Measurements from ENCODE around the gene SLC44A5. TPM values are rescaled to one million over a fixed set of nuclear protein-coding genes. Genes with fewer than 3 reads are reported as not detected.
"Not testable (repeated sequence)": the region's sequence is repeated elsewhere in the genome, so short reads cannot be mapped to it uniquely, and the experiment has no call there.

SLC44A5 gene
- polyA plus RNA-seq, 2 of the 4 experiments (the other 2 are of a cell fraction): 0.10 to 1.5 TPM

GRCh38 chr1:75265792-75266191, 345.1 kb downstream of the SLC44A5 start:
- peak in 1 of 2 experiments; percentile 61; a peak in 2 of 6 replicates for ATAC-seq
- Histone ChIP-seq H3K9me3 (no peaks in the 10 kb centered on the region), H3K27ac (no peak overlapping the region), H3K4me2 (no peak overlapping the region), H3K4me1 (no peaks in the 10 kb centered on the region), H3K4me3 (no peak overlapping the region)
- TF ChIP-seq MYC (IDR thresholded peaks at IDR 0.05; ENCODE audit: borderline replicate concordance, low read length): no peak
- TF ChIP-seq RAD21 (conservative IDR thresholded peaks at IDR 0.05 in 1 of 2, IDR thresholded peaks at IDR 0.05 in 1 of 2): peak; percentile 48 to 53; a peak in 4 of 5 replicates
- peak; percentile 44; the same call in 2 of the 3 replicates for TF ChIP-seq SMC3 (IDR thresholded peaks at IDR 0.05)
- TF ChIP-seq SREBF2 (IDR thresholded peaks at IDR 0.05): no peak
- TF ChIP-seq CTCF (IDR thresholded peaks at IDR 0.05): peak; percentile 57; the same call in 2 of the 3 replicates
- TF ChIP-seq RFX5 (IDR thresholded peaks at IDR 0.05): no peak
- DNase-seq (ENCODE audit: low read depth in 1 of 2, low spot score in 1 of 2): peak; percentile 1 to 33
- POLR2A ChIA-PET: interaction anchor here (1.1 kb wide), 1 partner anchor 520 kb away, joined by 3 read pairs; the partner anchor contains the start of gene RABGGTB
- CTCF ChIA-PET: interaction anchor here (1.3 to 2.0 kb wide), 6 partner anchors 12 to 367 kb away, joined by 3 to 12 read pairs (median 4); no protein-coding TSS in a partner anchor
- FAIRE-seq: no peak
- WGBS (ENCODE audit: missing lambda C conversion rate): 9% methylated on average over 6 of the region's 6 CpGs

GRCh38 chr1:75264112-75264511, 346.8 kb downstream of the SLC44A5 start:
- Histone ChIP-seq H3K4me3 (no peak overlapping the region), H3K27ac (no peak overlapping the region), H3K9me3 (no peaks in the 10 kb centered on the region), H3K4me1 (no peaks in the 10 kb centered on the region), H3K4me2 (no peak overlapping the region)
- ChIA-PET CTCF (no interaction called here), POLR2A (no interaction called here)
- 0% methylated on average over 1 of the region's 1 CpG for WGBS (ENCODE audit: missing lambda C conversion rate)
- DNase-seq (ENCODE audit: low read depth in 1 of 2, low spot score in 1 of 2) (no peak), FAIRE-seq (no peak), ATAC-seq (no peak)
- TF ChIP-seq ZC3H11A (IDR thresholded peaks at IDR 0.05) (no peak), JUNB (IDR thresholded peaks at IDR 0.05) (no peak), ESRRA (IDR thresholded peaks at IDR 0.05; ENCODE audit: borderline replicate concordance, low read length) (no peak), ZSCAN20 (CRISPR knock-in tag; IDR thresholded peaks at IDR 0.05) (no peak), E2F6 (IDR thresholded peaks at IDR 0.05; ENCODE audit: borderline replicate concordance, low read depth) (no peak), RAD21 (conservative IDR thresholded peaks at IDR 0.05 in 1 of 2, IDR thresholded peaks at IDR 0.05 in 1 of 2) (no peak), GATA3 (IDR thresholded peaks at IDR 0.05; ENCODE audit: borderline replicate concordance) (no peak), CBX2 (IDR thresholded peaks at IDR 0.05; ENCODE audit: borderline replicate concordance, low read depth) (no peak), EHMT2 (IDR thresholded peaks at IDR 0.05; ENCODE audit: low read depth) (no peak), HOXB5 (CRISPR knock-in tag; IDR thresholded peaks at IDR 0.05) (no peak), HDAC2 (IDR thresholded peaks at IDR 0.05) (no peak), MAFK (IDR thresholded peaks at IDR 0.05; ENCODE audit: partially characterized antibody) (no peak), RFX5 (IDR thresholded peaks at IDR 0.05) (no peak)

- H3K27ac ChIP-seq; FAIRE-seq; H3K4me2 ChIP-seq; H3K9me3 ChIP-seq; CTCF ChIA-PET; ATAC-seq; H3K4me3 ChIP-seq; DNase-seq (ENCODE audit: low read depth in 1 of 2, low spot score in 1 of 2); H3K4me1 ChIP-seq; POLR2A ChIA-PET: not testable (repeated sequence)
- WGBS (ENCODE audit: missing lambda C conversion rate): 50% methylated on average over 2 of the region's 2 CpGs
These were observed 347.3 kb downstream of the SLC44A5 start for GRCh38 chr1:75263616-75264015.

- 14% methylated on average over 2 of the region's 2 CpGs for WGBS (ENCODE audit: missing lambda C conversion rate)
- H3K4me3 ChIP-seq; H3K4me1 ChIP-seq; H3K9me3 ChIP-seq; H3K4me2 ChIP-seq; DNase-seq (ENCODE audit: low read depth in 1 of 2, low spot score in 1 of 2); H3K27ac ChIP-seq; ATAC-seq; FAIRE-seq; POLR2A ChIA-PET: not testable (repeated sequence)
- CTCF ChIA-PET: interaction anchor here (1.3 kb wide), 1 partner anchor 370 kb away, joined by 6 read pairs; no protein-coding TSS in a partner anchor
These were observed 349.0 kb downstream of the SLC44A5 start for GRCh38 chr1:75261946-75262345.
